ENCODE data around the gene ARHGEF26.

DNA sequence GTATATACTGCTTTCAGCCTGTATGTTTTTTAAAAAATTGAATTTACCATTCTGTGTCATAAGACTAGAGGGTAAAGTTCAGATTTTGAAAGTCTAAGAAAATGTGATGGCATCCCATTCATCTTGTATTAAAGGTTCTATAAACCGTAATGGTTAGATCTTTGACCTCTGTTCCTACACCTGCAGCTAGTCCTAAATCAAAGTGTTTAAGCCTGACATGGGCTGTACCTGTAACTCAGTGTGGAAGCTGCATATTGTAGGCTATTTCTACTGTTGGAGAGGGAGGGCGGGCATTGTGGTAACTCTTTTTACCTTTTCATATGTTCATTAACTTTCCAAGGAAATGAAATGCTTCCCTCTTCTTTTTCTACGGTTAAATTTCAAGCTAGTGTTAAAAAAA is 53.9 kb downstream of the ARHGEF26 start:
- TF ChIP-seq GATA1 (IDR thresholded peaks at IDR 0.05; ENCODE audit: low read depth, low read length) (no peak), POLR2A (IDR thresholded peaks at IDR 0.05; ENCODE audit: low read length) (no peak)
